ENCODE data around the gene RAD51B. TPM values are rescaled to one million over a fixed set of nuclear protein-coding genes. Genes with fewer than 3 reads are reported as not detected.

Gene RAD51B
- total and polyA plus RNA-seq, 4 donors, result 2.5 to 95.0 (median 9.6) TPM

DNA sequence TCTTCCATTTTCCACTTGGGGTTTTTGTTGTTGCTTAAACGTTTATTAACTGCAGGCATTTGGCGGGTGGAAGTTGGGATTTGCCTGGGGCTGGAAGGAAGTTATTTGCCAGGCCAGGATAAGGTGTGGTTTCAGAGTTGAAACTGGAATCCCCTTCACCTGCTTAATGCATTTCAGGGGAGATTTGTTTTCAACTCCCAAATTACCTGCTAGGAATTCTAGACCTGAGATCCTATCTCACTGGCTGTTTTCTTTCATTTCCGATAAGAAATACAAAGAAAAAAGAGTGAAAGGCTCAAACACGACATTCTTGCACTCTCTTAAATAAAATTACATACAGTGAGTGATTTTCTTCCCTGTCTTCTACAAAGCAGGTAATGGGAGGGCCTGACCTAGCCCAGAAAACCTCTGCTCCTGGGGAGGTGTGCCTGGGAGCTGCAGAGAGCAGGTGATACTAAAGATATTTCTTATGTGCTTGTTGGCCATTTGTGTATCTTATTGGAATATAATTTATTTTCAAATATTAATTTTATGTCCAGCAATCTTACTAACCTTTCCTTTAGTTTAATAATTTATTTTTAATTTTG, 695.1 kb downstream of the RAD51B start:
- no peaks in the 10 kb centered on the region for H3K36me3 ChIP-seq (ENCODE audit: control insufficient read depth in 4 of 4, insufficient read depth in 4 of 4, low read length in 4 of 4)
- 71 to 76% methylated on average over 4 of the region's 4 CpGs for WGBS, 2 donors
- DNase-seq (peak in 1 of 3 donors; percentile 29), ATAC-seq (ENCODE audit: insufficient read depth, low FRiP score) (no peak)
- H3K4me1 ChIP-seq (ENCODE audit: control insufficient read depth in 5 of 5, insufficient read depth in 5 of 5, low read length in 5 of 5), result peaks cover 11 to 72% (median 38%) of the 10 kb centered on the region in 5 donors
- H3K27ac ChIP-seq (ENCODE audit: low read depth in 1 of 2, low read length in 1 of 2), result no peak overlapping the region
- TF ChIP-seq, protein P1, sequence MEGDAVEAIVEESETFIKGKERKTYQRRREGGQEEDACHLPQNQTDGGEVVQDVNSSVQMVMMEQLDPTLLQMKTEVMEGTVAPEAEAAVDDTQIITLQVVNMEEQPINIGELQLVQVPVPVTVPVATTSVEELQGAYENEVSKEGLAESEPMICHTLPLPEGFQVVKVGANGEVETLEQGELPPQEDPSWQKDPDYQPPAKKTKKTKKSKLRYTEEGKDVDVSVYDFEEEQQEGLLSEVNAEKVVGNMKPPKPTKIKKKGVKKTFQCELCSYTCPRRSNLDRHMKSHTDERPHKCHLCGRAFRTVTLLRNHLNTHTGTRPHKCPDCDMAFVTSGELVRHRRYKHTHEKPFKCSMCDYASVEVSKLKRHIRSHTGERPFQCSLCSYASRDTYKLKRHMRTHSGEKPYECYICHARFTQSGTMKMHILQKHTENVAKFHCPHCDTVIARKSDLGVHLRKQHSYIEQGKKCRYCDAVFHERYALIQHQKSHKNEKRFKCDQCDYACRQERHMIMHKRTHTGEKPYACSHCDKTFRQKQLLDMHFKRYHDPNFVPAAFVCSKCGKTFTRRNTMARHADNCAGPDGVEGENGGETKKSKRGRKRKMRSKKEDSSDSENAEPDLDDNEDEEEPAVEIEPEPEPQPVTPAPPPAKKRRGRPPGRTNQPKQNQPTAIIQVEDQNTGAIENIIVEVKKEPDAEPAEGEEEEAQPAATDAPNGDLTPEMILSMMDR (IDR thresholded peaks at IDR 0.05; ENCODE audit: control extremely low read depth, extremely low read depth), result no peak
- H3K9ac ChIP-seq (ENCODE audit: insufficient read depth in 1 of 2, low read length in 2 of 2), result no peak overlapping the region
- H3K4me3 ChIP-seq, result no peak overlapping the region
- H3K27me3 ChIP-seq (ENCODE audit: control insufficient read depth in 3 of 3, insufficient read depth in 3 of 3, low read length in 2 of 3), result no peaks in the 10 kb centered on the region
- H3K9me3 ChIP-seq (ENCODE audit: control insufficient read depth in 4 of 4, insufficient read depth in 3 of 4, low read length in 3 of 4), result no peaks in the 10 kb centered on the region

DNA sequence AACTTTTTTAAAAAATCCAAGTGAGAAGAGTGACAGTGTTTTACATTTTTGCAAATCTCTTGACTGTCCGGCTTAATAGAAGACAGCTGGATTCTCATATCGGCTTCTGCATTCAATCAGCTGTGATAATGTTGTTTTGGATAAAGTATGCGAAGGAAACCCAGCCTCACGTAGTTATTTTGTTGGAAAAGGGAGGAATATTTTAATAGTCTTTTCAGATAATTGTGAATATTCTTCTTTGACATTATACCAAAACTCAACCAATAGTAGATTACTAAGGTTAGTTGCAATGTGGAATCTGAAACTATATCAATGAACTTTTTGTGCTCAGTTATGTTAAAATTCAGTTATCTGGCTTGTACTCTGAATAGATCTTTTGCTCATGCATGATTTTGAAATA, 696.8 kb downstream of the RAD51B start:
- H3K4me1 ChIP-seq (ENCODE audit: control insufficient read depth in 5 of 5, insufficient read depth in 5 of 5, low read length in 5 of 5), result peaks cover 13 to 72% (median 30%) of the 10 kb centered on the region in 5 donors
- H3K36me3 ChIP-seq (ENCODE audit: control insufficient read depth in 4 of 4, insufficient read depth in 4 of 4, low read length in 4 of 4), result no peaks in the 10 kb centered on the region
- ATAC-seq (ENCODE audit: insufficient read depth, low FRiP score) (no peak), DNase-seq (peak in 2 of 3 donors; percentile 67 to 74)
- no peaks in the 10 kb centered on the region for H3K9me3 ChIP-seq (ENCODE audit: control insufficient read depth in 4 of 4, insufficient read depth in 3 of 4, low read length in 3 of 4)
- H3K9ac ChIP-seq (ENCODE audit: insufficient read depth in 1 of 2, low read length in 2 of 2), result no peak overlapping the region
- no peaks in the 10 kb centered on the region for H3K27me3 ChIP-seq (ENCODE audit: control insufficient read depth in 3 of 3, insufficient read depth in 3 of 3, low read length in 2 of 3)
- TF ChIP-seq, protein P1 (IDR thresholded peaks at IDR 0.05; ENCODE audit: control extremely low read depth, extremely low read depth), result no peak
- no peak overlapping the region for H3K4me3 ChIP-seq
- WGBS, 2 donors, result 83 to 93% methylated on average over 4 of the region's 4 CpGs
- no peak overlapping the region for H3K27ac ChIP-seq (ENCODE audit: low read depth in 1 of 2, low read length in 1 of 2)

DNA sequence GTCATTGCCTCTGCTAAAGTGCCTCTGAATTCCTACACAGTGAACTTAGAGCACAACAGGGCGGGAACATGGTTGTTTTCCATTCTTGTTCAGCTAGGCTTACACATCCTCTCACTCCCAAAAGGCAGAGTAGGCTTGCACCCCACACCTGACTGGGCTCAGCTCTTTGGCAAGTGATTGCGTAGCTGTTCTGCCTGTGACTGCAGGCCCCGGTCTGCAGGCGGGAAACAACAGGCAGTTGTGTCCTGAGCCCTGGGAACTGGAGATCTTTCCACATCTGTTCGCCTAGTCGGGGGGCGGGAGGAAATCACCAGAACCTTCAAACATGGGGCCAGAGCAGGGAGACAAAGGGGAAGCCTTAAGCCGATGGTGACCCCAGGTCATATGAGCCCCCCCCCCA, 698.6 kb downstream of the RAD51B start:
- Histone ChIP-seq H3K9ac (ENCODE audit: insufficient read depth in 1 of 2, low read length in 2 of 2) (peak overlapping the region in 1 of 2 donors; percentile 30), H3K27ac (ENCODE audit: low read depth in 1 of 2, low read length in 1 of 2) (no peak overlapping the region), H3K4me1 (ENCODE audit: control insufficient read depth in 5 of 5, insufficient read depth in 5 of 5, low read length in 5 of 5) (peaks cover 16 to 73% (median 41%) of the 10 kb centered on the region in 5 donors), H3K9me3 (ENCODE audit: control insufficient read depth in 4 of 4, insufficient read depth in 3 of 4, low read length in 3 of 4) (no peaks in the 10 kb centered on the region), H3K27me3 (ENCODE audit: control insufficient read depth in 3 of 3, insufficient read depth in 3 of 3, low read length in 2 of 3) (no peaks in the 10 kb centered on the region), H3K4me3 (no peak overlapping the region), H3K36me3 (ENCODE audit: control insufficient read depth in 4 of 4, insufficient read depth in 4 of 4, low read length in 4 of 4) (no peaks in the 10 kb centered on the region)
- ATAC-seq (ENCODE audit: insufficient read depth, low FRiP score) (no peak), DNase-seq (no peak)
- WGBS, 2 donors, result 87 to 90% methylated on average over 8 of the region's 8 CpGs
- TF ChIP-seq, protein P1 (IDR thresholded peaks at IDR 0.05; ENCODE audit: control extremely low read depth, extremely low read depth), result no peak
